Neutrophil (primary cell): ENCODE results near the gene KDM1B.

Experiments used
- H3K27ac ChIP-seq: fragments of 200-600 bp; sonication (generic); 2 replicates; pipeline ENCODE4 v1.5.1; 2016; ENCODE audit warnings: mild to moderate bottlenecking, moderate library complexity
- H3K27me3 ChIP-seq: fragments of 200-600 bp; sonication (generic); 2 replicates; pipeline ENCODE4 v1.6.0; 2016; ENCODE audit warnings: mild to moderate bottlenecking
- H3K36me3 ChIP-seq: fragments of 200-600 bp; sonication (generic); 2 replicates; pipeline ENCODE4 v1.5.1; 2017
- H3K4me1 ChIP-seq, 2 experiments: fragments of 200-600 bp in 1 of 2; sonication (generic) in 1 of 2; 1 replicate in 1 of 2; 2 replicates in 1 of 2; pipeline versions ENCODE4 v1.5.1 to v1.6.1; 2013 to 2016; ENCODE audit warnings: low read depth in 1 of 2, low read length in 1 of 2, mild to moderate bottlenecking in 1 of 2, moderate library complexity in 1 of 2; ENCODE audit not compliant: control insufficient read depth in 1 of 2, insufficient read depth in 1 of 2
- H3K4me3 ChIP-seq, 2 experiments: fragments of 200-600 bp in 1 of 2; sonication (generic) in 1 of 2; 1 replicate in 1 of 2; 2 replicates in 1 of 2; pipeline ENCODE4 v1.5.1; 2013 to 2016; ENCODE audit warnings: low read depth in 1 of 2, low read length in 1 of 2, mild to moderate bottlenecking in 1 of 2, moderate library complexity in 1 of 2
- H3K9me3 ChIP-seq: fragments of 200-600 bp; sonication (generic); 2 replicates; pipeline ENCODE4 v1.5.1; 2016
- CTCF ChIP-seq: fragments of 200-600 bp; sonication (generic); IDR thresholded peaks from 2 replicates; pipeline ENCODE4 v1.5.1; 2016; ENCODE audit warnings: antibody characterized with exemption

Gene KDM1B

GRCh38 chr6:18244251-18244650 is 89.0 kb downstream of the KDM1B start:
- Histone ChIP-seq H3K9me3 (no peaks in the 10 kb centered on the region), H3K27ac (no peak overlapping the region), H3K36me3 (peaks cover 51% of the 10 kb centered on the region), H3K4me3 (no peak overlapping the region), H3K4me1 (no peaks in the 10 kb centered on the region), H3K27me3 (no peaks in the 10 kb centered on the region)
- TF ChIP-seq CTCF = no peak

- Histone ChIP-seq H3K27me3 (no peaks in the 10 kb centered on the region), H3K36me3 (peaks cover 58% of the 10 kb centered on the region), H3K27ac (no peak overlapping the region), H3K4me1 (no peaks in the 10 kb centered on the region), H3K4me3 (no peak overlapping the region), H3K9me3 (no peaks in the 10 kb centered on the region)
- TF ChIP-seq CTCF = no peak
These were observed 89.9 kb downstream of the KDM1B start for GRCh38 chr6:18245079-18245478.

GRCh38 chr6:18245642-18246041 is 90.4 kb downstream of the KDM1B start:
- Histone ChIP-seq H3K4me1 (no peaks in the 10 kb centered on the region), H3K4me3 (no peak overlapping the region), H3K27me3 (no peaks in the 10 kb centered on the region), H3K27ac (no peak overlapping the region), H3K9me3 (no peaks in the 10 kb centered on the region), H3K36me3 (peaks cover 58% of the 10 kb centered on the region)
- TF ChIP-seq CTCF = no peak

GRCh38 chr6:18246205-18246604 is 91.0 kb downstream of the KDM1B start:
- Histone ChIP-seq H3K27ac (no peak overlapping the region), H3K4me3 (no peak overlapping the region), H3K4me1 (no peaks in the 10 kb centered on the region), H3K9me3 (no peaks in the 10 kb centered on the region), H3K36me3 (peaks cover 63% of the 10 kb centered on the region), H3K27me3 (no peaks in the 10 kb centered on the region)
- TF ChIP-seq CTCF = no peak

DNA sequence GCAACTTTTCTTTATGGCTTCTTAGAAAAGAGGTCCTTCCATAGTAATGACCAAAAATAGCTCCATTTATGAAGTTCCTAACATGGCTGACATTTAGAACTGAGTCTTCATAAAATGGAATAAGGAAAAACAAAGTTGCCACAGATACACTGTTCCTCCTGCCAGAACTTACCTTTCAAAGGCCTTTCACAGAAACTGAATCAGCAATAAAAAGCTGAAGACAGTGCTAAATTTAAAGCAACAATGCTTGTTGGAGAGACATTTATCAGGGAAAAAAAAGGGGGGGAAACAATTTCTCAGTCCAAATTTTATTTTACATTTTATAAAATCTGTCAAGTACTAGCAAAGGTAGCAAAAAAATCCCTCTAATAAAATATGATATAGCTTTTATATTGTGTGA is 91.8 kb downstream of the KDM1B start:
- H3K27me3 ChIP-seq = no peaks in the 10 kb centered on the region
- no peak for TF ChIP-seq CTCF
- no peaks in the 10 kb centered on the region for H3K9me3 ChIP-seq
- H3K4me3 ChIP-seq = no peak overlapping the region
- peaks cover 66% of the 10 kb centered on the region for H3K36me3 ChIP-seq
- no peaks in the 10 kb centered on the region for H3K4me1 ChIP-seq
- no peak overlapping the region for H3K27ac ChIP-seq

DNA sequence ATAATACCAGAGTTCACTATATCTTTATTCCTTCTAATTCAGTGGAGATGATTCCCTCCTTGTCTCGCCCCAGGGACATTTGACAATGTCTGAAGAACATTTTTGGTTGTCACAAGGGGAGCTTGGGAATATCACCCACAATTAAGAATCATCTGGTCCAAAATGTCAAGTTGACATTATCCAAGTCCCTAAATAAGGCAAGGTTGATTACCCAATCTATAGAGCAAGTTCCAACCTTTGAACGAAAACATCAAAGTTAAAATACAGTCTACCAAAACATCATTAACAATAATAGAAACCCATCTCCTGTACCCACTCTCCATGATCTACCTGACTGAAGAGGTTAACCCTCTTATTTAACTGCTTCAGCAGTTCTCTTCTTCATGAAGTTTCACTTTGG is 93.5 kb downstream of the KDM1B start:
- Histone ChIP-seq H3K4me1 (no peaks in the 10 kb centered on the region), H3K4me3 (no peak overlapping the region), H3K9me3 (no peaks in the 10 kb centered on the region), H3K27me3 (no peaks in the 10 kb centered on the region), H3K27ac (no peak overlapping the region), H3K36me3 (peaks cover 60% of the 10 kb centered on the region)
- no peak for TF ChIP-seq CTCF
